SK-N-SH (cell line): ENCODE measurements around the gene PLA2G4B. TPM values are rescaled to one million over a fixed set of nuclear protein-coding genes. Genes with fewer than 3 reads are reported as not detected.

Source experiments
- CTCF ChIA-PET: fragments of 300-600, 350-600 bp; formaldehyde crosslinking; extraction: SDS; loops from one replicate; lab custom pipeline; 2021; lab: Yijun Ruan, JAX
- POLR2A ChIA-PET: fragments of 350-600 bp; sonication (Branson Sonifier 250); formaldehyde crosslinking; extraction: SDS; loops from one replicate; lab custom pipeline; 2020; ENCODE audit warnings: antibody characterized with exemption, inconsistent platforms; lab: Yijun Ruan, JAX
- DNase-seq: peaks from one replicate; pipeline ENCODE4 v3.0.0; 2012
- H2AFZ ChIP-seq: fragments of 200-600 bp; sonication (generic); 2 replicates; pipeline ENCODE4 v1.8.1; 2016; ENCODE audit warnings: antibody characterized with exemption, mild to moderate bottlenecking, low read depth
- H3F3A ChIP-seq: fragments of 200-600 bp; sonication (generic); replicated peaks from 2 replicates; pipeline ENCODE3; 2016; ENCODE audit warnings: antibody characterized with exemption, mild to moderate bottlenecking; ENCODE audit not compliant: insufficient read depth
- H3K27ac ChIP-seq, 2 experiments: fragments of 200-500 bp in 1 of 2; fragments of 200-600 bp in 1 of 2; sonication (Bioruptor generic) in 1 of 2; sonication (generic), shearing (Covaris generic) in 1 of 2; 2 replicates each; pipeline versions ENCODE4 v1.5.1 to v1.6.1; 2014 to 2016; ENCODE audit warnings: low read depth in 2 of 2, inconsistent platforms in 1 of 2, low read length in 1 of 2, mild to moderate bottlenecking in 1 of 2, mixed read lengths in 1 of 2
- H3K27me3 ChIP-seq: fragments of 200-600 bp; sonication (generic), shearing (Covaris generic); 2 replicates; pipeline ENCODE4 v1.6.1; 2016; ENCODE audit warnings: mixed run types; ENCODE audit not compliant: insufficient read depth
- H3K36me3 ChIP-seq, 2 experiments: fragments of 200-500 bp in 1 of 2; fragments of 200-600 bp in 1 of 2; sonication (Bioruptor generic) in 1 of 2; sonication (generic) in 1 of 2; replicated peaks in 1 of 2; 2 replicates each; pipeline versions ENCODE3 to v1.5.1; 2014 to 2016; ENCODE audit warnings: low read length in 1 of 2, mild to moderate bottlenecking in 1 of 2; ENCODE audit not compliant: insufficient read depth in 2 of 2, control insufficient read depth in 1 of 2
- H3K4me1 ChIP-seq, 2 experiments: fragments of 200-500 bp in 1 of 2; fragments of 200-600 bp in 1 of 2; sonication (Bioruptor generic) in 1 of 2; sonication (generic), shearing (Covaris generic) in 1 of 2; 2 replicates each; pipeline versions ENCODE4 v1.5.1 to v1.6.1; 2014 to 2016; ENCODE audit warnings: low read depth in 1 of 2, low read length in 1 of 2, mixed run types in 1 of 2; ENCODE audit not compliant: insufficient read depth in 2 of 2, control insufficient read depth in 1 of 2
- H3K4me2 ChIP-seq: fragments of 200-600 bp; sonication (generic), shearing (Covaris generic); 2 replicates; pipeline ENCODE4 v1.6.1; 2017; ENCODE audit warnings: mixed run types
- H3K4me3 ChIP-seq, 2 experiments: fragments of 200-500 bp in 1 of 2; fragments of 200-600 bp in 1 of 2; sonication (Bioruptor generic) in 1 of 2; sonication (generic), shearing (Covaris generic) in 1 of 2; 2 replicates each; pipeline versions ENCODE4 v1.5.1 to v1.8.1; 2014 to 2016; ENCODE audit warnings: low read depth in 2 of 2, inconsistent platforms in 1 of 2, low read length in 1 of 2, mild to moderate bottlenecking in 1 of 2, mixed read lengths in 1 of 2, moderate library complexity in 1 of 2
- H3K79me2 ChIP-seq: fragments of 200-600 bp; sonication (generic); 2 replicates; pipeline ENCODE4 v1.8.1; 2017; ENCODE audit warnings: mild to moderate bottlenecking; ENCODE audit not compliant: insufficient read depth
- H3K9ac ChIP-seq: fragments of 200-600 bp; sonication (generic); 2 replicates; pipeline ENCODE4 v1.6.1; 2017; ENCODE audit warnings: mixed run types
- H3K9me2 ChIP-seq: fragments of 200-600 bp; sonication (generic); 2 replicates; pipeline ENCODE4 v1.6.1; 2017; ENCODE audit warnings: mixed run types
- H3K9me3 ChIP-seq: fragments of 200-600 bp; sonication (generic); 2 replicates; pipeline ENCODE4 v1.6.1; 2017; ENCODE audit warnings: mixed run types, mild to moderate bottlenecking, moderate library complexity
- H4K20me1 ChIP-seq: fragments of 200-600 bp; sonication (generic); 2 replicates; pipeline ENCODE4 v1.6.1; 2017; ENCODE audit warnings: mild to moderate bottlenecking, mixed run types; ENCODE audit not compliant: insufficient read depth
- ELF1 ChIP-seq: IDR thresholded peaks from 2 replicates; pipeline ENCODE4 v1.4.0; 2012
- EZH2phosphoT487 ChIP-seq: fragments of 200-600 bp; sonication (generic); IDR thresholded peaks from 2 replicates; pipeline ENCODE4 v1.6.1; 2017; ENCODE audit warnings: low read depth, mixed run types, mild to moderate bottlenecking, antibody characterized with exemption, moderate library complexity, borderline replicate concordance
- FOSL2 ChIP-seq: IDR thresholded peaks from 2 replicates; pipeline ENCODE4 v1.4.0; 2012; ENCODE audit warnings: low read depth, mild to moderate bottlenecking, moderate library complexity, borderline replicate concordance
- FOXJ3 ChIP-seq: sonication (generic); formaldehyde crosslinking; IDR thresholded peaks from 2 replicates; pipeline ENCODE4 v1.5.1; 2020; ENCODE audit warnings: mild to moderate bottlenecking, missing genetic modification reagents
- FOXM1 ChIP-seq: IDR thresholded peaks from 2 replicates; pipeline ENCODE4 v1.4.0; 2012; ENCODE audit warnings: low read depth, mild to moderate bottlenecking
- GABPA ChIP-seq: IDR thresholded peaks from 2 replicates; pipeline ENCODE4 v1.4.0; 2012; ENCODE audit warnings: low read depth, mild to moderate bottlenecking
- GATA2 ChIP-seq: sonication (generic); formaldehyde crosslinking; IDR thresholded peaks from 2 replicates; pipeline ENCODE4 v1.5.0; 2020; ENCODE audit warnings: mild to moderate bottlenecking, missing genetic modification reagents
- JUND ChIP-seq: IDR thresholded peaks from 2 replicates; pipeline ENCODE4 v1.4.0; 2012
- MAX ChIP-seq: IDR thresholded peaks from 2 replicates; pipeline ENCODE4 v1.4.0; 2012; ENCODE audit warnings: low read depth
- MXI1 ChIP-seq: IDR thresholded peaks from 2 replicates; pipeline ENCODE4 v1.6.1; 2012; ENCODE audit warnings: mild to moderate bottlenecking, low read depth, low read length, improper control_type of control experiment
- NFIC ChIP-seq: IDR thresholded peaks from 2 replicates; pipeline ENCODE4 v1.4.0; 2012; ENCODE audit warnings: borderline replicate concordance
- POLR2AphosphoS5 ChIP-seq: IDR thresholded peaks from 2 replicates; pipeline ENCODE4 v1.6.1; 2012; ENCODE audit warnings: low read depth, low read length
- RXRA ChIP-seq: IDR thresholded peaks from 2 replicates; pipeline ENCODE4 v1.4.0; 2012; ENCODE audit warnings: low read depth, mild to moderate bottlenecking, borderline replicate concordance
- SMC3 ChIP-seq: IDR thresholded peaks from 2 replicates; pipeline ENCODE4 v1.6.1; 2012; ENCODE audit warnings: low read depth, low read length, improper control_type of control experiment
- TEAD4 ChIP-seq: IDR thresholded peaks from 2 replicates; pipeline ENCODE4 v1.4.0; 2012; ENCODE audit warnings: mild to moderate bottlenecking, borderline replicate concordance; ENCODE audit not compliant: insufficient read depth
- YY1 ChIP-seq: IDR thresholded peaks from 2 replicates; pipeline ENCODE4 v1.4.0; 2012; ENCODE audit warnings: low read depth, mild to moderate bottlenecking
- WGBS: methylation state at CpG from one replicate; pipeline ENCODE4 v1.1.6; 2017; ENCODE audit warnings: low lambda C conversion rate; 5-methylcytosine and 5-hydroxymethylcytosine counted together
- polyA plus RNA-seq, 3 experiments: library from polyadenylated mRNA; depleted of rRNA; stranded (reverse); fragments of >200 nt; gene quantifications; 2 replicates each; pipeline ENCODE4 v1.2.3, GENCODE V29; 2012
- TF ChIP-seq, protein P1 (sequence below): IDR thresholded peaks from 2 replicates; pipeline ENCODE4 v1.6.1; 2012; ENCODE audit warnings: mild to moderate bottlenecking, low read depth, low read length, moderate library complexity
- TF ChIP-seq, protein P2 (sequence below): fragments of 200-600 bp; sonication (generic); IDR thresholded peaks from 2 replicates; pipeline ENCODE4 v1.6.1; 2017; ENCODE audit warnings: antibody characterized with exemption, mild to moderate bottlenecking, moderate library complexity

PLA2G4B gene
- polyA plus RNA-seq, 1 of the 3 experiments (the other 2 are of a cell fraction), result 5.3 TPM

GRCh38 chr15:41821831-41822230 lies 16.8 kb upstream of the PLA2G4B start:
- no peak for DNase-seq
- H2AFZ ChIP-seq, result no peak overlapping the region
- H3K4me2 ChIP-seq, result no peak overlapping the region
- no peaks in the 10 kb centered on the region for H4K20me1 ChIP-seq
- peaks cover 0 to 67% of the 10 kb centered on the region in 2 experiments for H3K36me3 ChIP-seq
- TF ChIP-seq RXRA (no peak), ELF1 (no peak), POLR2AphosphoS5 (no peak), JUND (no peak), EZH2phosphoT487 (no peak), GATA2 (CRISPR knock-in tag) (no peak), FOXM1 (no peak), NFIC (no peak), TEAD4 (no peak), SMC3 (no peak), FOSL2 (no peak), MXI1 (no peak), GABPA (no peak), MAX (no peak), FOXJ3 (CRISPR knock-in tag) (no peak), YY1 (no peak)
- TF ChIP-seq, protein P1, sequence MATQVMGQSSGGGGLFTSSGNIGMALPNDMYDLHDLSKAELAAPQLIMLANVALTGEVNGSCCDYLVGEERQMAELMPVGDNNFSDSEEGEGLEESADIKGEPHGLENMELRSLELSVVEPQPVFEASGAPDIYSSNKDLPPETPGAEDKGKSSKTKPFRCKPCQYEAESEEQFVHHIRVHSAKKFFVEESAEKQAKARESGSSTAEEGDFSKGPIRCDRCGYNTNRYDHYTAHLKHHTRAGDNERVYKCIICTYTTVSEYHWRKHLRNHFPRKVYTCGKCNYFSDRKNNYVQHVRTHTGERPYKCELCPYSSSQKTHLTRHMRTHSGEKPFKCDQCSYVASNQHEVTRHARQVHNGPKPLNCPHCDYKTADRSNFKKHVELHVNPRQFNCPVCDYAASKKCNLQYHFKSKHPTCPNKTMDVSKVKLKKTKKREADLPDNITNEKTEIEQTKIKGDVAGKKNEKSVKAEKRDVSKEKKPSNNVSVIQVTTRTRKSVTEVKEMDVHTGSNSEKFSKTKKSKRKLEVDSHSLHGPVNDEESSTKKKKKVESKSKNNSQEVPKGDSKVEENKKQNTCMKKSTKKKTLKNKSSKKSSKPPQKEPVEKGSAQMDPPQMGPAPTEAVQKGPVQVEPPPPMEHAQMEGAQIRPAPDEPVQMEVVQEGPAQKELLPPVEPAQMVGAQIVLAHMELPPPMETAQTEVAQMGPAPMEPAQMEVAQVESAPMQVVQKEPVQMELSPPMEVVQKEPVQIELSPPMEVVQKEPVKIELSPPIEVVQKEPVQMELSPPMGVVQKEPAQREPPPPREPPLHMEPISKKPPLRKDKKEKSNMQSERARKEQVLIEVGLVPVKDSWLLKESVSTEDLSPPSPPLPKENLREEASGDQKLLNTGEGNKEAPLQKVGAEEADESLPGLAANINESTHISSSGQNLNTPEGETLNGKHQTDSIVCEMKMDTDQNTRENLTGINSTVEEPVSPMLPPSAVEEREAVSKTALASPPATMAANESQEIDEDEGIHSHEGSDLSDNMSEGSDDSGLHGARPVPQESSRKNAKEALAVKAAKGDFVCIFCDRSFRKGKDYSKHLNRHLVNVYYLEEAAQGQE, result no peak
- TF ChIP-seq, protein P2, sequence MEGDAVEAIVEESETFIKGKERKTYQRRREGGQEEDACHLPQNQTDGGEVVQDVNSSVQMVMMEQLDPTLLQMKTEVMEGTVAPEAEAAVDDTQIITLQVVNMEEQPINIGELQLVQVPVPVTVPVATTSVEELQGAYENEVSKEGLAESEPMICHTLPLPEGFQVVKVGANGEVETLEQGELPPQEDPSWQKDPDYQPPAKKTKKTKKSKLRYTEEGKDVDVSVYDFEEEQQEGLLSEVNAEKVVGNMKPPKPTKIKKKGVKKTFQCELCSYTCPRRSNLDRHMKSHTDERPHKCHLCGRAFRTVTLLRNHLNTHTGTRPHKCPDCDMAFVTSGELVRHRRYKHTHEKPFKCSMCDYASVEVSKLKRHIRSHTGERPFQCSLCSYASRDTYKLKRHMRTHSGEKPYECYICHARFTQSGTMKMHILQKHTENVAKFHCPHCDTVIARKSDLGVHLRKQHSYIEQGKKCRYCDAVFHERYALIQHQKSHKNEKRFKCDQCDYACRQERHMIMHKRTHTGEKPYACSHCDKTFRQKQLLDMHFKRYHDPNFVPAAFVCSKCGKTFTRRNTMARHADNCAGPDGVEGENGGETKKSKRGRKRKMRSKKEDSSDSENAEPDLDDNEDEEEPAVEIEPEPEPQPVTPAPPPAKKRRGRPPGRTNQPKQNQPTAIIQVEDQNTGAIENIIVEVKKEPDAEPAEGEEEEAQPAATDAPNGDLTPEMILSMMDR, result no peak
- CTCF ChIA-PET, result interaction anchor here (1.6 to 8.6 kb wide), 4 partner anchors 11 to 218 kb away, joined by 5 to 66 read pairs (median 14); partner anchors contain the start of gene MAPKBP1
- H3F3A ChIP-seq, result no peaks in the 10 kb centered on the region
- H3K4me1 ChIP-seq, result no peaks in the 10 kb centered on the region
- WGBS, result 89% methylated on average over 3 of the region's 4 CpGs
- H3K27me3 ChIP-seq, result no peaks in the 10 kb centered on the region
- H3K9me2 ChIP-seq, result no peaks in the 10 kb centered on the region
- no peak overlapping the region for H3K9ac ChIP-seq
- no peak overlapping the region for H3K4me3 ChIP-seq
- H3K9me3 ChIP-seq, result no peaks in the 10 kb centered on the region
- POLR2A ChIA-PET, result no interaction called here
- no peaks in the 10 kb centered on the region for H3K79me2 ChIP-seq
- no peak overlapping the region for H3K27ac ChIP-seq
